CD4-positive, alpha-beta T cell treated with Interleukin-21 for 1 hour (primary cell): Measurements from ENCODE around the gene DNAAF1.

Source experiments
- DNase-seq: peaks from one replicate; pipeline ENCODE4 v3.0.0-alpha.2; 2020

Gene DNAAF1

GRCh38 chr16:84124257-84125073 is 20.6 kb upstream of the DNAAF1 start:
- DNase-seq, result no peak

GRCh38 chr16:84131117-84131516 is 14.0 kb upstream of the DNAAF1 start:
- no peak for DNase-seq

- no peak for DNase-seq
Observed at GRCh38 chr16:84132527-84133285, 12.4 kb upstream of the DNAAF1 start.

- no peak for DNase-seq
Observed at GRCh38 chr16:84136331-84137125, 8.6 kb upstream of the DNAAF1 start.

GRCh38 chr16:84137287-84137686 is 7.8 kb upstream of the DNAAF1 start:
- DNase-seq, result no peak

GRCh38 chr16:84137769-84138357 is 7.2 kb upstream of the DNAAF1 start:
- DNase-seq, result no peak

GRCh38 chr16:84138500-84138823 is 6.6 kb upstream of the DNAAF1 start:
- no peak for DNase-seq

- no peak for DNase-seq
Observed at GRCh38 chr16:84138824-84139627, 6.1 kb upstream of the DNAAF1 start.

GRCh38 chr16:84139628-84140258 is 5.4 kb upstream of the DNAAF1 start:
- DNase-seq, result no peak

GRCh38 chr16:84141143-84141670 is 3.9 kb upstream of the DNAAF1 start:
- DNase-seq, result peak; percentile 15

GRCh38 chr16:84143081-84143480 is 2.0 kb upstream of the DNAAF1 start:
- no peak for DNase-seq

GRCh38 chr16:84143784-84144199 is 1.3 kb upstream of the DNAAF1 start:
- DNase-seq, result no peak

- peak; percentile 51 for DNase-seq
Observed at GRCh38 chr16:84144209-84144858, 774 bp upstream of the DNAAF1 start.

GRCh38 chr16:84150926-84151325 is 5.8 kb downstream of the DNAAF1 start:
- DNase-seq, result no peak

- no peak for DNase-seq
Observed at GRCh38 chr16:84153660-84154214, 8.6 kb downstream of the DNAAF1 start.

GRCh38 chr16:84155226-84155625 is 10.1 kb downstream of the DNAAF1 start:
- no peak for DNase-seq

- no peak for DNase-seq
Observed at GRCh38 chr16:84155771-84156170, 10.7 kb downstream of the DNAAF1 start.

GRCh38 chr16:84156342-84156784 is 11.3 kb downstream of the DNAAF1 start:
- DNase-seq, result no peak

- DNase-seq, result no peak
Observed at GRCh38 chr16:84159007-84159406, 13.9 kb downstream of the DNAAF1 start.

GRCh38 chr16:84159800-84160199 is 14.7 kb downstream of the DNAAF1 start:
- no peak for DNase-seq

GRCh38 chr16:84161037-84161436 is 15.9 kb downstream of the DNAAF1 start:
- DNase-seq, result no peak
